GM19239 (cell line): ENCODE data around the gene IL6ST.
A peak's percentile ranks its signal among the peaks of the same experiment; 100 is the strongest.

Experiments
- DNase-seq: peaks from one replicate; pipeline ENCODE4 v3.0.0; 2011; ENCODE audit warnings: low spot score; ENCODE audit not compliant: insufficient read length
- FAIRE-seq: peaks from 2 replicates; lab custom pipeline; 2011; peaks lifted over from hg19 to GRCh38; lab: Jason Lieb, UNC

The IL6ST gene

GRCh38 chr5:55925181-55925580 is 69.6 kb downstream of the IL6ST start:
- DNase-seq (no peak), FAIRE-seq (no peak)

- FAIRE-seq (no peak), DNase-seq (no peak)
Measured at GRCh38 chr5:55924744-55925143, 70.0 kb downstream of the IL6ST start.

GRCh38 chr5:55923865-55924500 is 70.8 kb downstream of the IL6ST start:
- no peak for FAIRE-seq
- no peak for DNase-seq

- DNase-seq (no peak), FAIRE-seq (peak; percentile 66)
Measured at GRCh38 chr5:55923177-55923771, 71.5 kb downstream of the IL6ST start.

- FAIRE-seq = no peak
- DNase-seq = no peak
Measured at GRCh38 chr5:55921617-55922016, 73.1 kb downstream of the IL6ST start.

GRCh38 chr5:55920784-55921183 is 74.0 kb downstream of the IL6ST start:
- FAIRE-seq (no peak), DNase-seq (no peak)

- no peak for DNase-seq
- FAIRE-seq = no peak
Measured at GRCh38 chr5:55919625-55920024, 75.1 kb downstream of the IL6ST start.

- FAIRE-seq (no peak), DNase-seq (no peak)
Measured at GRCh38 chr5:55918087-55919035, 76.4 kb downstream of the IL6ST start.

GRCh38 chr5:55917402-55918086 is 77.2 kb downstream of the IL6ST start:
- FAIRE-seq (no peak), DNase-seq (no peak)

- FAIRE-seq (no peak), DNase-seq (no peak)
Measured at GRCh38 chr5:55916986-55917385, 77.8 kb downstream of the IL6ST start.

GRCh38 chr5:55915783-55916182 is 79.0 kb downstream of the IL6ST start:
- FAIRE-seq = no peak

GRCh38 chr5:55914971-55915370 is 79.8 kb downstream of the IL6ST start:
- no peak for DNase-seq
- FAIRE-seq = no peak

More at GRCh38 chr5:55915783-55916182, 79.0 kb downstream of the IL6ST start:
- no peak for DNase-seq

GRCh38 chr5:55913466-55914413 is 81.0 kb downstream of the IL6ST start:
- FAIRE-seq = peak; percentile 97

GRCh38 chr5:55911784-55912653 is 82.7 kb downstream of the IL6ST start:
- FAIRE-seq = peak; percentile 48
- no peak for DNase-seq

More at GRCh38 chr5:55913466-55914413, 81.0 kb downstream of the IL6ST start:
- DNase-seq = no peak

GRCh38 chr5:55908804-55909203 is 86.0 kb downstream of the IL6ST start:
- no peak for FAIRE-seq
- DNase-seq = no peak

GRCh38 chr5:55907927-55908326 is 86.8 kb downstream of the IL6ST start:
- DNase-seq (no peak), FAIRE-seq (no peak)

GRCh38 chr5:55905251-55905650 is 89.5 kb downstream of the IL6ST start:
- no peak for DNase-seq
- FAIRE-seq = no peak

GRCh38 chr5:55904152-55904551 is 90.6 kb downstream of the IL6ST start:
- DNase-seq (no peak), FAIRE-seq (peak; percentile 42)
